HG03025 (cell line): ENCODE results near the gene HNMT.

Experiments
- ATAC-seq: cut with Tn5 transposase; IDR thresholded peaks from one replicate; pipeline ENCODE4 v1.9.1; 2021; ENCODE audit warnings: mild to moderate bottlenecking, moderate library complexity; ENCODE audit not compliant: unreplicated experiment, low FRiP score

Gene HNMT

GRCh38 chr2:138007431-138007830, 43.2 kb downstream of the HNMT start:
- no peak for ATAC-seq

GRCh38 chr2:138009622-138010021, 45.3 kb downstream of the HNMT start:
- ATAC-seq: no peak

GRCh38 chr2:138010890-138011289, 46.6 kb downstream of the HNMT start:
- no peak for ATAC-seq

GRCh38 chr2:138012082-138012481, 47.8 kb downstream of the HNMT start:
- ATAC-seq: no peak

- ATAC-seq: no peak
These were observed 48.7 kb downstream of the HNMT start for GRCh38 chr2:138012968-138013367.

- no peak for ATAC-seq
These were observed 49.4 kb downstream of the HNMT start for GRCh38 chr2:138013639-138014038.

GRCh38 chr2:138015494-138015893, 51.2 kb downstream of the HNMT start:
- ATAC-seq: no peak

- no peak for ATAC-seq
These were observed 52.2 kb downstream of the HNMT start for GRCh38 chr2:138016351-138017087.

- ATAC-seq: no peak
These were observed 53.6 kb downstream of the HNMT start for GRCh38 chr2:138017824-138018223.

GRCh38 chr2:138018866-138019688, 54.8 kb downstream of the HNMT start:
- no peak for ATAC-seq

- ATAC-seq: no peak
These were observed 56.2 kb downstream of the HNMT start for GRCh38 chr2:138020432-138020831.

- ATAC-seq: no peak
These were observed 56.9 kb downstream of the HNMT start for GRCh38 chr2:138021154-138021553.

GRCh38 chr2:138023298-138023697, 59.0 kb downstream of the HNMT start:
- ATAC-seq: no peak

GRCh38 chr2:138023976-138024375, 59.7 kb downstream of the HNMT start:
- ATAC-seq: no peak

GRCh38 chr2:138026111-138027020, 62.1 kb downstream of the HNMT start:
- ATAC-seq: no peak

- ATAC-seq: no peak
These were observed 64.3 kb downstream of the HNMT start for GRCh38 chr2:138028538-138028937.

GRCh38 chr2:138029276-138029675, 65.0 kb downstream of the HNMT start:
- no peak for ATAC-seq

GRCh38 chr2:138030459-138030858, 66.2 kb downstream of the HNMT start:
- peak; percentile 70 for ATAC-seq

GRCh38 chr2:138032334-138032733, 68.1 kb downstream of the HNMT start:
- ATAC-seq: no peak

- no peak for ATAC-seq
These were observed 70.3 kb downstream of the HNMT start for GRCh38 chr2:138034536-138034935.
